WI38 (cell line): ENCODE measurements around the gene TGOLN2.
A peak's percentile ranks its signal among the peaks of the same experiment; 100 is the strongest.
"Not testable (repeated sequence)": the region's sequence is repeated elsewhere in the genome, so short reads cannot be mapped to it uniquely, and the experiment has no call there.

Experiments
- H3K4me3 ChIP-seq: 2 replicates; pipeline ENCODE4 v1.5.1; 2011; ENCODE audit warnings: low read depth, mild to moderate bottlenecking, control low read depth, low read length
- TF ChIP-seq, protein P1 (sequence below): IDR thresholded peaks from 2 replicates; pipeline ENCODE4 v1.5.1; 2012; ENCODE audit warnings: low read depth, mild to moderate bottlenecking, control low read depth, low read length

Gene TGOLN2

DNA sequence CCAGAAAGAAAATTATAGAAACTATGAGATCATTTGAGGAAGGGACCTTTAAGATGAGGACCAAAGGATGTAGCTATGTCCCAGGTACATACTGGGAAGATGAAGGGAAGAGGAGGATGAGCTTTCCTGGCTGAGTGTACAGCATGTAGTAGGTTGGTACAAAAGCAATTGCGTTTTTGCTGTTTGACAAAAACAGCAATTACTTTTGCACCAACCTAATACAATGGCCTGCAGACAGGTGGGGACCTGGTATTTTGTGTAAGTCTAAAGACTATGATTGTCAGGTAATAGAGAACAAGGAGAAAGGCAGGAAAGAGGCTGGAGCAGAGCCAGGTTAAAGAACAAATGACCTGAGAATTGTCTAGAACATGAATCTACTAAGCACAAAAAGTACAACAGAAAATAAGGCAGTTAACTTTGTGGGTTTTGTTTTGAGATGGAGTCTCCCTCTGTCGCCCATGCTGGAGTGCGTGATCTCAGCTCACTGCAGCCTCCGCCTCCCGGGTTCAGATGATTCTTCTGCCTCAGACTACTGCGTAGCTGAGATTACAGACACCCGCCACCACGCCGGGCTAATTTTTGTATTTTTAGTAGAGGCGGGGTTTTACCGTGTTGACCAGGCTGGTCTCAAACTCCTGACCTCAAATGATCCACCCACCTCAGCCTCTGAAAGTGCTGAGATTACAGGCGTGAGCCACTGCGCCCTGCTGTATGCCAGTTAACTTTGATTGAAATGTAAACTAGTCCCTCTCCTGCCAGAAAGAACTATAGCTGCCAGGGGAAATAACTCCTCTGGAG lies 3.2 kb upstream of the TGOLN2 start:
- H3K4me3 ChIP-seq = no peak overlapping the region
- TF ChIP-seq, protein P1, sequence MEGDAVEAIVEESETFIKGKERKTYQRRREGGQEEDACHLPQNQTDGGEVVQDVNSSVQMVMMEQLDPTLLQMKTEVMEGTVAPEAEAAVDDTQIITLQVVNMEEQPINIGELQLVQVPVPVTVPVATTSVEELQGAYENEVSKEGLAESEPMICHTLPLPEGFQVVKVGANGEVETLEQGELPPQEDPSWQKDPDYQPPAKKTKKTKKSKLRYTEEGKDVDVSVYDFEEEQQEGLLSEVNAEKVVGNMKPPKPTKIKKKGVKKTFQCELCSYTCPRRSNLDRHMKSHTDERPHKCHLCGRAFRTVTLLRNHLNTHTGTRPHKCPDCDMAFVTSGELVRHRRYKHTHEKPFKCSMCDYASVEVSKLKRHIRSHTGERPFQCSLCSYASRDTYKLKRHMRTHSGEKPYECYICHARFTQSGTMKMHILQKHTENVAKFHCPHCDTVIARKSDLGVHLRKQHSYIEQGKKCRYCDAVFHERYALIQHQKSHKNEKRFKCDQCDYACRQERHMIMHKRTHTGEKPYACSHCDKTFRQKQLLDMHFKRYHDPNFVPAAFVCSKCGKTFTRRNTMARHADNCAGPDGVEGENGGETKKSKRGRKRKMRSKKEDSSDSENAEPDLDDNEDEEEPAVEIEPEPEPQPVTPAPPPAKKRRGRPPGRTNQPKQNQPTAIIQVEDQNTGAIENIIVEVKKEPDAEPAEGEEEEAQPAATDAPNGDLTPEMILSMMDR = no peak

GRCh38 chr2:85329701-85330100 lies 1.9 kb upstream of the TGOLN2 start:
- not testable (repeated sequence) for H3K4me3 ChIP-seq

DNA sequence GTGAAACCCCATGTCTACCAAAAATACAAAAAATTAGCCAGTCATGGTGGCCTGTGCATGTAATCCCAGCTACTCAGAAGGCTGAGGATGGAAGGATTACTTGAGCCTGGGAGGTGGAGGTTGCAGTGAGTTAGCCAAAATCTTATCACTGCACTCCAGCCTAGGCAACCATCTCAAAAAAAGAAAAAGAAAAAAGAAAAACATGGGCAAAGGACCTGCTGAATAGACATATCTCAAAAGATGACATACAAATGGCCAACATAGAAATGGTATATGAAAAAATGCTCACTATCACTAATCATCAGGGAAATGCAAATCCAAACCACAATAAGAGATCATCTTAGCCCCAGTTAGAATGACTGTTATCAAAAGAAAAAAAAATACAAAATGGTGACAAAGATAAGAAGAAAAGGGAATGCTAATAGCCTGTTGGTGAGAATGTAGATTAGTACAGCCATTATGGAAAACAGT lies 1.4 kb upstream of the TGOLN2 start:
- TF ChIP-seq, protein P1 = no peak
- H3K4me3 ChIP-seq = no peak overlapping the region

DNA sequence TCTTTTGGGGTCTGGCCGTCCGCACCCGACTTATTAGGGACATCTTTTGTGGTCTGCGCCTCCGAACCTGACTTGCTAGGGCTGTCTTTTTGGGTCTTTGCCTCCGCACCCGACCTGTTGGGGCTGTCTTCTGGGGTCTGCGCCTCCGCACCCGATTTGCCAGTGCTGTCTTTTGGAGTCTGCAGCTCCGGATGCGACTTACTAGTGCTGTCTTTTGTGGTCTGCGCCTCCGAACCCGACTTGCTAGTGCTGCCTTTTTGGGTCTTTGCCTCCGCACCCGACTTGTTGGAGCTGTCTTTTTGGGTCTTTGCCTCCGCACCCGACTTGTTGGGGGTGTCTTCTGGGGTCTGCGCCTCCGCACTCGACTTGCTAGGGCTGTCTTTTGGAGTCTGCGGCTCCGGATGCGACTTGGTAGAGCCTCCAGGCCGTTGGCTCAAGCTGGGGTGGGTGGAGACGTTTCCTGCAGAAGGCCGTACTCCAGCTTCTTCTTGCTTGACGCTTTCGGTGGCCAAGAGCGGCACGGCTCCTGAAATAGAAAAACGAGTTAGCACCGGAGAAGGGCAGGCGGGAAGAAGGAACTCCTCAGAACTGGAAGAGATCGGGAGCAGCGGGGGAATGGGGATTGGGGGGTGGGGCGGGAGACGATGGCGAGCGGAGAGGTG lies 498 bp downstream of the TGOLN2 start:
- TF ChIP-seq, protein P1 = no peak
- H3K4me3 ChIP-seq = peak overlapping the region; percentile 87

DNA sequence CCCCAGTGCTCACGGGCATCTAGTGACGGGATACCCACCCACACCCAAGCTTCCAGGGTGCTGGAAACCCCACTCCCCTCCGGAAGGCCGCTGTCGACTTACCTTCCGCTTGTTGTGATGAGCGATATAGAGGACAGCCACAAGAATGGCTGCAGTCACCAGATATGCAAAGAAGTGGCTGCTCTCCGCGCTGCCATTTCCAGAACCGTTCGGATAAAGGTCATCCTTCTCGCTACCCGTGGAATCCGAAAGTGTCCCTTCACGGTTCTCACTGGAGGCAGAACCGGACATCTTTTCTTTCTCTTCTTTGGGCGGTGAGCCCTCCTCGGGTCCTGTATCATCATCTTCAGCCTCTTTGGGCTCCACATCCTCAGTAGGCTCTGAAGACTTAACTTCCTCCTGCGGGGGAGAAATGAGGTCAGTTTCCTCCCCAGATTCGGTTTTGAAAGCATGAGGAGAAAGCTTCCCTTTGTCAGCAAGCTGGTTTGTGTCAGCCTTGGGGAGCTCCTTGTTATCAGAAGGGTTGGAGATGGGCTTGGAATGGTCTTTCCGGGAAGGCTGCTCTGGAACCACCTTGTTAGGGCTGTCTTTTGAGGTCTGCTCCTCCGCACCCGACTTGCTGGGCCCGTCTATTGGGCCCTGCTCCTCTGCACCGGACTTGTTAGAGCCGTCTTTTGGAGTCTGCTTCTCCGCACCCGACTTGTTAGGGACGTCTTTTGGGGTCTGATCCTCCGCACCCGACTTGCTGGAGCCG lies 1.2 kb downstream of the TGOLN2 start:
- TF ChIP-seq, protein P1 = no peak
- peak overlapping the region; percentile 87 for H3K4me3 ChIP-seq

GRCh38 chr2:85325466-85325811 lies 2.4 kb downstream of the TGOLN2 start:
- TF ChIP-seq, protein P1 = no peak
- H3K4me3 ChIP-seq = peak overlapping the region; percentile 87

DNA sequence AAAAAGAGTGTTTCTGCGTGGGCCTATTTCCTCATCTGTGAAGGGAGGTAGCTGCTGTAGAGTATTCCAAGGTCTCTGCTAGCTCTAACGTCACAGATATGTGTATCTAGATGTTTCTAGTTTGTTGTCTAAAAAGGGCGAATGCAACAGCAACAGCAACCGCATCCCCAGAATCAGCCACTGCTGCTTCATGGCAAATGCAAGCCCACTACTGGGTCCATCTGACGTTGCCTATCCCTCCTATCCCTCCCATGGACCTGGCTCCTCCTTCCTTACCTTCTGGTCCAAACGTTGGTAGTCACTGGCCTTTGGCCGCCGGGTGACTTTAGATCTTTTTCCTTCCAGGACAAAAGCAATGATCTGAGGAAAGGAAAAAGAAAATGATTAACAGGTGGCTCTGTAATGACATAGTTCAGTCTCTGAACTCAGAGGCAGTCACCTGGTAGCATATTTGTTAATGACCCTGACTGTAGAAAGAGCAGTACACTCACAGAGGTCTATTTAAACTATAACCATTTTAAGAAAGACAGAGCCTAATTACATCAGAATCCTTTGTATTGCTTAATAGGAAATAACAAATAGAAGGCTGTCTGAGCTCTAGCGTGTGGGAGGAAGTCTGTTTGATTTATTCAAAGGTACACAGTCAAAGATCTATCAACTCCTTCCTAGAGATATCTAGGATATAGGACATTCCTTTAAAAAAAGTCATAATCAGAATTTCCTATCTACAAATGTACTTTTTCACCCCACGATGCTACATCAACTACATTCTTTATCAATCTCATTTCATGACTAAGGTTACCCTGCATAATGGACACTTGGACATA lies 2.9 kb downstream of the TGOLN2 start:
- peak overlapping the region; percentile 87 for H3K4me3 ChIP-seq
- TF ChIP-seq, protein P1 = no peak

GRCh38 chr2:85323988-85324367 lies 3.8 kb downstream of the TGOLN2 start:
- H3K4me3 ChIP-seq = not testable (repeated sequence)
